Ascending aorta (tissue), 2 donors: Measurements from ENCODE around the gene C2orf15. TPM values are rescaled to one million over a fixed set of nuclear protein-coding genes. Genes with fewer than 3 reads are reported as not detected.
"Not testable (repeated sequence)": the region's sequence is repeated elsewhere in the genome, so short reads cannot be mapped to it uniquely, and the experiment has no call there.

ENCODE experiments used
- DNase-seq, 2 donors: peaks; one replicate each; pipeline ENCODE4 v3.0.0-alpha.2; 2019; ENCODE audit warnings: low spot score in 2 of 2
- H3K27ac ChIP-seq, 2 donors: fragments of 200-600 bp; sonication (generic); one replicate each; pipeline ENCODE4 v1.5.1; 2016 to 2017; ENCODE audit warnings: mild to moderate bottlenecking in 1 of 2
- H3K27me3 ChIP-seq: fragments of 200-600 bp; sonication (generic); one replicate; pipeline ENCODE4 v1.5.1; 2017
- H3K36me3 ChIP-seq, 2 donors: fragments of 200-600 bp; sonication (generic); one replicate each; pipeline ENCODE4 v1.5.1; 2016
- H3K4me1 ChIP-seq, 2 donors: fragments of 200-600 bp; sonication (generic); one replicate each; pipeline ENCODE4 v1.5.1; 2016 to 2017; ENCODE audit warnings: mild to moderate bottlenecking in 1 of 2
- H3K4me3 ChIP-seq, 2 donors: fragments of 200-600 bp; sonication (generic); one replicate each; pipeline ENCODE4 v1.5.1; 2016 to 2017; ENCODE audit warnings: mild to moderate bottlenecking in 1 of 2
- H3K9me3 ChIP-seq, 2 donors: fragments of 200-600 bp; sonication (generic); one replicate each; pipeline ENCODE4 v1.5.1; 2016
- intact Hi-C: fragments of 100-400 bp; cut with DNase I; formaldehyde crosslinking; loops from one replicate; pipeline ENCODE4 v1.15.1; 2023
- total RNA-seq: library from RNA; depleted of rRNA; stranded (reverse); fragments of >200 nt; gene quantifications from one replicate; pipeline ENCODE4 v1.1.0, GENCODE V29; 2016
- TF ChIP-seq, protein P1 (sequence below), 3 experiments: fragments of 200-600 bp in 2 of 3; fragments of 450-650 bp in 1 of 3; sonication (generic) in 2 of 3; IDR thresholded peaks; one replicate each; pipeline ENCODE4 v1.5.1; 2016 to 2019; ENCODE audit warnings: antibody characterized with exemption in 3 of 3, mild to moderate bottlenecking in 1 of 3, moderate library complexity in 1 of 3

C2orf15 gene
- total RNA-seq, 1 donor from 2014 or later = 0.32 TPM

GRCh38 chr2:99111236-99111635, 30.3 kb upstream of the C2orf15 start:
- TF ChIP-seq, protein P1, sequence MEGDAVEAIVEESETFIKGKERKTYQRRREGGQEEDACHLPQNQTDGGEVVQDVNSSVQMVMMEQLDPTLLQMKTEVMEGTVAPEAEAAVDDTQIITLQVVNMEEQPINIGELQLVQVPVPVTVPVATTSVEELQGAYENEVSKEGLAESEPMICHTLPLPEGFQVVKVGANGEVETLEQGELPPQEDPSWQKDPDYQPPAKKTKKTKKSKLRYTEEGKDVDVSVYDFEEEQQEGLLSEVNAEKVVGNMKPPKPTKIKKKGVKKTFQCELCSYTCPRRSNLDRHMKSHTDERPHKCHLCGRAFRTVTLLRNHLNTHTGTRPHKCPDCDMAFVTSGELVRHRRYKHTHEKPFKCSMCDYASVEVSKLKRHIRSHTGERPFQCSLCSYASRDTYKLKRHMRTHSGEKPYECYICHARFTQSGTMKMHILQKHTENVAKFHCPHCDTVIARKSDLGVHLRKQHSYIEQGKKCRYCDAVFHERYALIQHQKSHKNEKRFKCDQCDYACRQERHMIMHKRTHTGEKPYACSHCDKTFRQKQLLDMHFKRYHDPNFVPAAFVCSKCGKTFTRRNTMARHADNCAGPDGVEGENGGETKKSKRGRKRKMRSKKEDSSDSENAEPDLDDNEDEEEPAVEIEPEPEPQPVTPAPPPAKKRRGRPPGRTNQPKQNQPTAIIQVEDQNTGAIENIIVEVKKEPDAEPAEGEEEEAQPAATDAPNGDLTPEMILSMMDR (IDR thresholded peaks at IDR 0.05) = no peak
- intact Hi-C loops = no loop called here
- H3K9me3 ChIP-seq = no peaks in the 10 kb centered on the region
- H3K36me3 ChIP-seq = no peaks in the 10 kb centered on the region
- no peak for DNase-seq
- H3K4me1 ChIP-seq = no peaks in the 10 kb centered on the region
- no peak overlapping the region for H3K27ac ChIP-seq
- no peak overlapping the region for H3K4me3 ChIP-seq
- no peaks in the 10 kb centered on the region for H3K27me3 ChIP-seq

- TF ChIP-seq, protein P1 (IDR thresholded peaks at IDR 0.05) = no peak
- Histone ChIP-seq H3K4me1 (no peaks in the 10 kb centered on the region), H3K9me3 (no peaks in the 10 kb centered on the region), H3K27me3 (no peaks in the 10 kb centered on the region), H3K36me3 (no peaks in the 10 kb centered on the region), H3K4me3 (no peak overlapping the region), H3K27ac (no peak overlapping the region)
- intact Hi-C loops = no loop called here
- DNase-seq = no peak
Measured at GRCh38 chr2:99111945-99112344, 29.6 kb upstream of the C2orf15 start.

DNA sequence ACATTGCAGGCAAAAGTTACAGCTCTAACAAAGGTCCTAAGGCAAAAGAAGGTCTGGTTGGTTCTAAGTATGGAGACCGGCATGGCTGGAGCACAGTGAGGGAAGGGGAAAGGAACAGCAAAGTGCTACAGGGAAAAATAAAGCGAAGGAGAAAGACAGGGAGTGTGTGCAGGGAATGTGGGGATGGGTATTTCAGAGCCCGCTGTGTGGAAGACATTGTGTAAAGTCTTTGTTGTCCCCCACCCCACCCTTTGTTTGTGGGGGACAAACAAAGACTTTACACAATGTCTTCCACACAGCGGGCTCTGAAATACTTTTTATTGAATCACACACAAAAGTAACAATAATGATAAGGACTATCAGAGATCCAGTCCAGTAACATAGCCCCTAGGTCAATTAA, 28.9 kb upstream of the C2orf15 start:
- H3K9me3 ChIP-seq = no peaks in the 10 kb centered on the region
- H3K27me3 ChIP-seq = no peaks in the 10 kb centered on the region
- H3K4me1 ChIP-seq = no peaks in the 10 kb centered on the region
- H3K36me3 ChIP-seq = no peaks in the 10 kb centered on the region
- no peak overlapping the region for H3K4me3 ChIP-seq
- TF ChIP-seq, protein P1 (IDR thresholded peaks at IDR 0.05) = no peak
- intact Hi-C loops = no loop called here
- H3K27ac ChIP-seq = no peak overlapping the region
- no peak for DNase-seq

DNA sequence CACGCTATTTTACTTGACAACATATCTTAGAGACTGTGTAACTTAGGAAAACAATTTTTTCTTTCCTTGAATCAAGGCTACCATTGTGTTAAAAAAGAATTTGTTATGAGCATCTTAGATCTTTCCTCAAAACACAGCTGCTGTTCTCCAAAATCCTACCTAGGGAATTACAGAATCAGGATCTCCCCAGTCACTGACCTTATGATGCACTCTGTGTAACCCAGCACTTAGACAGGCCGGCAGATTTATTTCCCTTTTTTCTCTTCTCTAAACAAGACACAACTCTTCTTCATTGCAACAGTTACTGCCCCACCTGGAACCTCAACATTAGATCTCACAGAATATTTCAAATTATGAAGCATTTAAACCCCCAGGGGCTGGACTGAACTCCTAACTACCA, 13.5 kb upstream of the C2orf15 start:
- Histone ChIP-seq H3K4me3 (no peak overlapping the region), H3K27ac (no peak overlapping the region), H3K9me3 (peaks cover 40 to 80% of the 10 kb centered on the region in 2 donors), H3K4me1 (no peaks in the 10 kb centered on the region), H3K27me3 (no peaks in the 10 kb centered on the region), H3K36me3 (peaks cover 8 to 9% of the 10 kb centered on the region in 2 donors)
- no peak for DNase-seq
- TF ChIP-seq, protein P1 (IDR thresholded peaks at IDR 0.05) = no peak
- intact Hi-C loops = no loop called here

DNA sequence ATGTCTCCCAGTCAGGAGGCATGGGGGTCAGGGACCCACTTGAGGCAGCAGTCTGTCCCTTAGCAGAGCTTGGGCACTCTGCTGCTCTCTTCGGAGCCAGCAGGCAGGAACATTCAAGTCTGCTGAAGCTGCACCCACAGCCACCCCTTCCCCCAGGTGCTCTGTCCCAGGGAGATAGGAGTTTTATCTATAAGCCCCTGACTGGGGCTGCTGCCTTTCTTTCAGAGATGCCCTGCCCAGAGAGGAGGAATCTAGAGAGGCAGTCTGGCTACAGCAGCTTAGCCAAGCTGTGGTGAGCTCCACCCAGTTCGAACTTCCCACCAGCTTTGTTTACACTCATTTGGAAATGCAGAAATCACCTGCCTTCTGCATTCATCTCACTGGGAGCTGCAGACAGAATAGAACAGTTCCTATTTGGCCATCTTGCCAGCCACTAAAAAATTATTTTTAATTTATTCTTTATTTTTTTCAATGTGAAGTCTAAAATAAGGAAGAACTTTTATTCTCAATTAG, 6.4 kb upstream of the C2orf15 start:
- H3K4me1 ChIP-seq, H3K4me3 ChIP-seq, H3K27me3 ChIP-seq, DNase-seq, H3K27ac ChIP-seq, intact Hi-C loops, H3K36me3 ChIP-seq: not testable (repeated sequence)
- peaks cover 26 to 55% of the 10 kb centered on the region in 2 donors for H3K9me3 ChIP-seq

GRCh38 chr2:99139003-99139402, 2.5 kb upstream of the C2orf15 start:
- Histone ChIP-seq H3K4me3 (no peak overlapping the region), H3K36me3 (no peaks in the 10 kb centered on the region), H3K27ac (no peak overlapping the region), H3K4me1 (peaks cover 0 to 4% of the 10 kb centered on the region in 2 donors), H3K9me3 (peaks cover 0 to 16% of the 10 kb centered on the region in 2 donors), H3K27me3 (no peaks in the 10 kb centered on the region)
- TF ChIP-seq, protein P1 (IDR thresholded peaks at IDR 0.05) = no peak
- DNase-seq = no peak
- intact Hi-C loops = no loop called here
